ENCODE measurements around the gene SACM1L. TPM values are rescaled to one million over a fixed set of nuclear protein-coding genes. Genes with fewer than 3 reads are reported as not detected.

The SACM1L gene
- total and polyA plus RNA-seq, 2 of the 8 experiments (the other 6 are each of a cell fraction or from before 2014, with no cell fraction given) = 20.1 to 61.0 TPM

DNA sequence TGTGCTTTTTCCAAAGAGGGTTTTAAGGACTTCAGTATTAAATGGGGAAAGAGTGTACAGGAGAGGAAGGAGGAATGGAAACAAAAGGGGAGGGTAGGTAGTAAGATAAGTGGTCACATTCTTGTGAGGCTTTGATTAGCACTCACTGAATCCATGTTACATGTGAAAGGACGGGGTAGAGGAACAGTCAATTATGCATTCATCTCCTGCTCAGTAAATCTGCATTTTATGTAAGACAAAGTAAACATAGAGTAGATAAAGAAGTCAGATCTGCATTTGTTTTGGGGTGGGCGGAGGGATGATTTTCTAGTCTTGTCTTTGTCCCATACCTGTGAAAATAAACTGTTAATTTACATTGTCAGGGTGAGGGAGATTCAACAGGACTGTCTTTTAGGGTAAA, 50.8 kb downstream of the SACM1L start:
- Histone ChIP-seq H4K91ac (replicated peaks; ENCODE audit: insufficient read length, low read length) (no peak overlapping the region), H3K4me2 (ENCODE audit: insufficient read depth in 1 of 2, low read depth in 2 of 2, low read length in 2 of 2) (peak overlapping the region; percentile 33 to 35; a peak in 3 of 4 replicates), H4K20me1 (replicated peaks in 1 of 2; ENCODE audit: control insufficient read depth in 1 of 2, insufficient read depth in 2 of 2, low read length in 2 of 2) (peaks cover 2 to 6% of the 10 kb centered on the region in 2 experiments), H2AK5ac (ENCODE audit: low read depth, low read length) (no peak overlapping the region), H3K9ac (replicated peaks in 1 of 4; ENCODE audit: extremely low read depth in 1 of 4, low read depth in 3 of 4, low read length in 3 of 4) (no peak overlapping the region), H3K23me2 (ENCODE audit: low read depth, low read length) (no peaks in the 10 kb centered on the region), H3K27ac (ENCODE audit: low read depth, low read length) (no peak overlapping the region), H2AFZ (ENCODE audit: low read length) (no peak overlapping the region), H3K79me2 (ENCODE audit: control insufficient read depth in 1 of 2, insufficient read depth in 2 of 2, low read length in 2 of 2) (0 out of 4 replicates have a peak, but pooled peaks cover 0 to 2% of the 10 kb centered on the region in 2 experiments), H2BK15ac (ENCODE audit: low read length) (no peak overlapping the region), H3K4me1 (replicated peaks in 1 of 4; ENCODE audit: control insufficient read depth in 3 of 4, insufficient read depth in 4 of 4, low read length in 3 of 4) (peaks cover 10 to 22% (median 16%) of the 10 kb centered on the region in 4 experiments), H3K9me3 (ENCODE audit: insufficient read depth in 2 of 2, low read depth in 1 of 2, low read length in 1 of 2) (no peaks in the 10 kb centered on the region), H3K4me3 (ENCODE audit: extremely low read depth in 1 of 4, insufficient read depth in 2 of 4, low read depth in 3 of 4, low read length in 4 of 4) (peak overlapping the region in 1 of 4 experiments; percentile 19; a peak in 1 of 8 replicates), H2BK5ac (ENCODE audit: low read depth, low read length) (no peak overlapping the region), H4K8ac (ENCODE audit: extremely low read depth, insufficient read depth, low read length) (no peak overlapping the region), H3K79me1 (ENCODE audit: low read depth, low read length) (no peaks in the 10 kb centered on the region; the same call in 1 of the 2 replicates), H2BK12ac (ENCODE audit: low read depth, low read length) (no peak overlapping the region), H3K56ac (replicated peaks; ENCODE audit: insufficient read length, low read depth, low read length) (no peak overlapping the region), H4K5ac (ENCODE audit: insufficient read length, low read depth, low read length) (no peak overlapping the region), H2BK20ac (ENCODE audit: low read length) (no peak overlapping the region), H3K4ac (replicated peaks; ENCODE audit: insufficient read length, low read depth, low read length) (no peak overlapping the region), H3K23ac (ENCODE audit: insufficient read length) (no peak overlapping the region), H3K14ac (ENCODE audit: insufficient read length) (no peak overlapping the region), H3K18ac (ENCODE audit: extremely low read depth, low read length) (no peak overlapping the region), H2BK120ac (replicated peaks; ENCODE audit: low read depth, low read length) (no peak overlapping the region), H3K27me3 (replicated peaks in 1 of 4; ENCODE audit: control insufficient read depth in 3 of 4, extremely low read depth in 1 of 4, insufficient read depth in 3 of 4, low read length in 3 of 4) (no peaks in the 10 kb centered on the region), H3K36me3 (ENCODE audit: control insufficient read depth in 2 of 4, insufficient read depth in 4 of 4, low read length in 3 of 4) (peaks cover 10 to 88% (median 30%) of the 10 kb centered on the region in 4 experiments)
- DNase-seq (ENCODE audit: low read depth in 1 of 2, low spot score in 2 of 2) = no peak
- CTCF ChIA-PET (ENCODE audit: partially characterized antibody) = no interaction called here
- FAIRE-seq = no peak
- POLR2A ChIA-PET (ENCODE audit: partially characterized antibody) = no interaction called here
- TF ChIP-seq SP4 (IDR thresholded peaks at IDR 0.05; ENCODE audit: low read length) (no peak), TCF12 (IDR thresholded peaks at IDR 0.05; ENCODE audit: low read depth, low read length) (no peak), SIN3A (conservative IDR thresholded peaks at IDR 0.05 in 1 of 2, IDR thresholded peaks at IDR 0.05 in 1 of 2; ENCODE audit: low read depth in 1 of 2, low read length in 2 of 2) (no peak), TAF7 (optimal IDR thresholded peaks at IDR 0.05; ENCODE audit: borderline replicate concordance, low read depth, low read length) (no peak), GTF2F1 (IDR thresholded peaks at IDR 0.05; ENCODE audit: borderline replicate concordance, low read depth, low read length) (no peak)
- TF ChIP-seq, protein P1, sequence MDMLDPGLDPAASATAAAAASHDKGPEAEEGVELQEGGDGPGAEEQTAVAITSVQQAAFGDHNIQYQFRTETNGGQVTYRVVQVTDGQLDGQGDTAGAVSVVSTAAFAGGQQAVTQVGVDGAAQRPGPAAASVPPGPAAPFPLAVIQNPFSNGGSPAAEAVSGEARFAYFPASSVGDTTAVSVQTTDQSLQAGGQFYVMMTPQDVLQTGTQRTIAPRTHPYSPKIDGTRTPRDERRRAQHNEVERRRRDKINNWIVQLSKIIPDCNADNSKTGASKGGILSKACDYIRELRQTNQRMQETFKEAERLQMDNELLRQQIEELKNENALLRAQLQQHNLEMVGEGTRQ (IDR thresholded peaks at IDR 0.05; ENCODE audit: low read length) = no peak
- TF ChIP-seq, protein P2, sequence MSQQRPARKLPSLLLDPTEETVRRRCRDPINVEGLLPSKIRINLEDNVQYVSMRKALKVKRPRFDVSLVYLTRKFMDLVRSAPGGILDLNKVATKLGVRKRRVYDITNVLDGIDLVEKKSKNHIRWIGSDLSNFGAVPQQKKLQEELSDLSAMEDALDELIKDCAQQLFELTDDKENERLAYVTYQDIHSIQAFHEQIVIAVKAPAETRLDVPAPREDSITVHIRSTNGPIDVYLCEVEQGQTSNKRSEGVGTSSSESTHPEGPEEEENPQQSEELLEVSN (IDR thresholded peaks at IDR 0.05) = no peak
- WGBS, 2 experiments (ENCODE audit: extremely low coverage in 1 of 2, insufficient coverage in 1 of 2, insufficient read length in 1 of 2, insufficient replicate concordance in 2 of 2, low coverage in 1 of 2, low lambda C conversion rate in 2 of 2, missing lambda C conversion rate in 1 of 2) = 55% methylated on average over 2 of the region's 2 CpGs; no CpG with 5 or more reads in 1 of the 2 experiments

Measured in H1 (cell line).